ENCODE measurements around the gene DGKI. TPM values are rescaled to one million over a fixed set of nuclear protein-coding genes. Genes with fewer than 3 reads are reported as not detected.

DGKI gene
- total and polyA plus RNA-seq, 3 donors from 2014 or later = 3.2 to 6.6 (median 4.3) TPM

DNA sequence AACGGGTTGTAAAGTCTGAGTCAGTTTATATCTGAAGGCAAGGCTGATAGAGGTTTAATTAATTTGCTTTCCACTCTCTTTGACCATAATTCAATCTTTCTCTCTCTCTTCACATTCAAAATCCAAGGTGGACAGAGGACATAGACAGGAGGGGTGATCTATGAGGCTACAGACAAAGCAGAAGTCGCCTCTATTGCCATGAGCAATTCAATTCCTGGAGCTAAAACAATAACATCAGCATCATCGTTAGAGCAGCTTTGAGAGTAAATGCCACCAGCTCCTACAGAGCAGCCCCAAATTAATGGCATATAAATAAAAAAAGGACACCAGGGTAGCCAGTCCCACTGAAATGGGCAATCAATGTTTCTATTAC lies 93.2 kb downstream of the DGKI start:
- TF ChIP-seq POLR2A (IDR thresholded peaks at IDR 0.05) (no peak), CTCF (IDR thresholded peaks at IDR 0.05) (no peak)
- H3K27ac ChIP-seq = no peak overlapping the region
- H3K4me1 ChIP-seq = no peaks in the 10 kb centered on the region
- no peaks in the 10 kb centered on the region for H3K9me3 ChIP-seq
- WGBS, 2 donors = 48 to 55% methylated on average over 3 of the region's 3 CpGs
- no peak overlapping the region for H3K4me3 ChIP-seq
- no peak for DNase-seq
- intact Hi-C loops (cut with DNase I; ENCODE audit: low total_unique reads) = no loop called here
- H3K27me3 ChIP-seq = no peaks in the 10 kb centered on the region
- H3K36me3 ChIP-seq (ENCODE audit: low read depth, missing control alignments) = no peaks in the 10 kb centered on the region

DNA sequence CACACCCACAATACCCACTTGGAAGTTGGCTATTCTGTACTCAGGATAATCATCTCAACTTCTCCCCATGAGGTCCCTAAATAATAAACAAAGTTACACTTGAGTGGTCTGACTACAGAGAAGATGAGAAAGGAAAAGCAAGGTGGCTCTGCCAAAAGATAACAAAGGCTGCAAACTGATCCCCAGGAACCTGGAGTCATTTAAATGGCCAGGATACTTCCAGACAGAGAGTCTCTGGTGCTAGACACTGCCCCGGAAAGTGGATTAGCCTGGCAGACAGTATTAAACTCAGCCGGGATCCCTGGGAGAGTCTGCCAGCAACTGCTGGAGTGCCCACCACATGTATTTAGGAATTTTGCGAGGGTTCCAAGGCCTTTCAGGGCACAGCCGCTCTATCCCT lies 93.7 kb downstream of the DGKI start:
- no peak for DNase-seq
- WGBS, 2 donors = 59 to 66% methylated on average over 4 of the region's 4 CpGs
- no peak overlapping the region for H3K27ac ChIP-seq
- H3K4me1 ChIP-seq = no peaks in the 10 kb centered on the region
- H3K27me3 ChIP-seq = no peaks in the 10 kb centered on the region
- no peak for TF ChIP-seq POLR2A (IDR thresholded peaks at IDR 0.05)
- H3K4me3 ChIP-seq = no peak overlapping the region
- intact Hi-C loops (cut with DNase I; ENCODE audit: low total_unique reads) = no loop called here
- no peaks in the 10 kb centered on the region for H3K36me3 ChIP-seq (ENCODE audit: low read depth, missing control alignments)
- H3K9me3 ChIP-seq = no peaks in the 10 kb centered on the region

DNA sequence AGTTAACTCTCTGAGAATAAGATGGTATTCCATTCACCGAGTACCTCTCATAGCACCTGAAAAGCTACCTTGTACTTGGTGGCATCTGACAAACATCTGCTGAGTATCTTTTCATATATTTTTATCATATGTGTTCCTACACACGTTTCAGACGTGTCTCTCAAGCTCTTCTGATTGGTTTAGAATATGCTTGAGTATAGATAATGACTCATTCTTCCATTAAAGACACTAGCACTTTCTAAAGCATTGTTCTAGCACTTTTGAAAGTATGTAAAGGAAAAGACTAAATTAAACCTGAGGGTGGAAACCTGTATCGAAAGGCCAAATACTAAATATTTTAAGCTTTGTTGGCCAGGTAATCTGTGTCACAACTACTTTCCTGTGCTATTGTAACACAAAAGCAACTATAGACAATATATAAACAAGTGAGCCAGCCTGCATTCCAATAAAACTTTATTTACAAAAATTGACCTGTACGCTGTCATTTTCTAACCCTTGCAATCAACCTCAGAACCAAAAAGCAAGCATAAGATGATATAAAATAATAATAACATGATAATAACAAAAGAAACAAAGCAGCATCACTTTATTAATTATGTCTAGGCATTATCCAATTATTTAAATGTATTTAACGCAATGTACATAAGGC lies 95.3 kb downstream of the DGKI start:
- Histone ChIP-seq H3K4me3 (no peak overlapping the region), H3K27ac (no peak overlapping the region), H3K27me3 (no peaks in the 10 kb centered on the region), H3K9me3 (no peaks in the 10 kb centered on the region), H3K4me1 (no peaks in the 10 kb centered on the region), H3K36me3 (ENCODE audit: low read depth, missing control alignments) (no peaks in the 10 kb centered on the region)
- intact Hi-C loops (cut with DNase I; ENCODE audit: low total_unique reads) = no loop called here
- DNase-seq = no peak
- WGBS, 2 donors = 89 to 91% methylated on average over 6 of the region's 6 CpGs
- TF ChIP-seq CTCF (IDR thresholded peaks at IDR 0.05) (no peak), POLR2A (IDR thresholded peaks at IDR 0.05) (no peak)

DNA sequence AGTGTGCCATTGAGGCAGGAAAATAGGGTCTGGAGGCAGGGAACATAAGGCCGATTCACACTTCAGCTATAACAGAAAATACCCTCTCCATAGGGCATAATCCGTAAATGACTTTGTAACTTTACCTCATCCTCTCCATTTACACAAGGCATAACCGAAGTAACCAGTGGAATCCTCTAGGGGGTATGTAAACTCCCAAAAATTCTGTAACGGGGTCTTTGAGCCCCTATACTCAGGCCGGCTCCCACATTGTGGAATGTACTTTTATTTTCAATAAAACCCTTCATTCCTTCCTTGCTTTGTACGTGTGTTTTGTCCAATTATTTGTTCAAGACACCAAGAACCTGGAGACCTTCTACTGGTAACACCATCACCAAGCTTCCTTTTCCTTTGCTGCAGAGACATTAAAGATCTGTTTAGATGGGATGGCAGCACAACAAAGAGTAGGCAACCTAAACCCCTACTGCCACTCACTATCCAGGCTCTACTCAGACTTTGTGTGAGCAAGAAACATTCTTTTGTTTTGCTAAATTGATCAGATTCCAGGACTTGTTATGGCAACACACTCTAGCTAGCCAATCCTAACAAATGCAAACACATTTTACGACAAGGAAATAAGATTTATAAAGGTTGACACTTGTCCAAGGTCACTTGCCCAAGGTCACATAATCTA lies 99.3 kb downstream of the DGKI start:
- H3K27ac ChIP-seq = no peak overlapping the region
- no peak overlapping the region for H3K4me3 ChIP-seq
- TF ChIP-seq CTCF (IDR thresholded peaks at IDR 0.05) = no peak
- WGBS, 2 donors = 73 to 80% methylated on average over 7 of the region's 7 CpGs
- no peaks in the 10 kb centered on the region for H3K4me1 ChIP-seq
- intact Hi-C loops (cut with DNase I; ENCODE audit: low total_unique reads) = no loop called here
- H3K9me3 ChIP-seq = no peaks in the 10 kb centered on the region
- H3K36me3 ChIP-seq (ENCODE audit: low read depth, missing control alignments) = no peaks in the 10 kb centered on the region
- H3K27me3 ChIP-seq = no peaks in the 10 kb centered on the region
- no peak for DNase-seq

DNA sequence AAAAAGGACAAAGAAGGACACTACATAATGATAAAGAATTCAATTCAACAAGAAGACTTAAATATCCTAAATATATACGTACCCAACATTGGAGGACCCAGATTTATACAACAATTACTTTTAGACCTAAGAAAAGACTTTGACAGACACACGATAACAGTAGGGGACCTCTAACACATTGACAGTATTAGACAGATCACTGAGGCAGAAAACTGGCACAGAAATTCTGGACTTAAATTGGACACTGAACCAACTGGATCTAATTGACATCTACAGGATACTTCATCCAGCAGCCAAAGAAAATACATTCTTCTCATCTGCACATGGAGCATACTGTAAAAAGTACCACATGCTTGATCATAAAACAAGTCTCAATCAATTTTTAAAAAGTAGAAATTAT lies 103.8 kb downstream of the DGKI start:
- Histone ChIP-seq H3K27ac (no peak overlapping the region), H3K27me3 (no peaks in the 10 kb centered on the region), H3K4me3 (no peak overlapping the region), H3K36me3 (ENCODE audit: low read depth, missing control alignments) (no peaks in the 10 kb centered on the region), H3K4me1 (no peaks in the 10 kb centered on the region), H3K9me3 (no peaks in the 10 kb centered on the region)
- DNase-seq = no peak
- WGBS, 2 donors = 94 to 99% methylated on average over 2 of the region's 2 CpGs
- intact Hi-C loops (cut with DNase I; ENCODE audit: low total_unique reads) = no loop called here
- TF ChIP-seq POLR2A (IDR thresholded peaks at IDR 0.05) (no peak), CTCF (IDR thresholded peaks at IDR 0.05) (no peak)
